Colonic mucosa (tissue), 4 donors: ENCODE data around the gene KIAA1217. TPM values are rescaled to one million over a fixed set of nuclear protein-coding genes. Genes with fewer than 3 reads are reported as not detected.

Source experiments
- DNase-seq: peaks from one replicate; pipeline ENCODE4 v3.0.0-alpha.2; 2020
- H3K27ac ChIP-seq: fragments of 200-600 bp; one replicate; pipeline ENCODE4 v1.8.0; 2021
- H3K27me3 ChIP-seq: fragments of 200-600 bp; one replicate; pipeline ENCODE4 v1.8.0; 2021
- H3K36me3 ChIP-seq: fragments of 200-600 bp; one replicate; pipeline ENCODE4 v1.8.0; 2021
- H3K4me1 ChIP-seq: fragments of 200-600 bp; one replicate; pipeline ENCODE4 v1.8.0; 2021; ENCODE audit warnings: mild to moderate bottlenecking
- H3K4me3 ChIP-seq: fragments of 200-600 bp; one replicate; pipeline ENCODE4 v1.8.0; 2021
- H3K9ac ChIP-seq, 2 donors: one replicate each; pipeline ENCODE4 v1.7.0; 2013; ENCODE audit warnings: control low read depth in 2 of 2, low read depth in 2 of 2, low read length in 2 of 2
- H3K9me3 ChIP-seq: fragments of 200-600 bp; one replicate; pipeline ENCODE4 v1.8.0; 2021
- CTCF ChIP-seq: fragments of 200-600 bp; IDR thresholded peaks from one replicate; pipeline ENCODE4 v1.8.0; 2022; ENCODE audit warnings: antibody characterized with exemption, mild to moderate bottlenecking
- intact Hi-C: fragments of 100-400 bp; cut with DNase I; formaldehyde crosslinking; loops from one replicate; pipeline ENCODE4 v1.14.1; 2022
- total RNA-seq, 2 donors: library from RNA; stranded (reverse); fragmentation: NEBNext Ultra II Directional in 1 of 2; extraction: Animal tissue kit (Norgen Biotek cat#: 25700) in 1 of 2; gene quantifications; one replicate each; pipeline ENCODE4 v1.2.1, GENCODE V29; 2021
- donor health status: healthy.
- donor health status: DM: no; HTN: no; CAD: no.
- donor health status: DM: no; HTN: no; CAD: no.

Gene KIAA1217
- total RNA-seq = 10 to 100 TPM; 34.2 to 61.2 TPM

GRCh38 chr10:24208661-24209431 lies at the start of gene KIAA1217:
Gene KIAA1217 (plus strand): TSS chr10:24209138. CDS start chr10:24209194, 56 bp downstream.
- Histone ChIP-seq H3K4me3 (peak within 1 kb of the TSS; percentile 43), H3K27ac (peak within 1 kb of the TSS; percentile 65), H3K9me3 (no peaks in the 10 kb centered on the region), H3K4me1 (no peaks in the 10 kb centered on the region), H3K36me3 (no peaks in the 10 kb centered on the region), H3K9ac (peak within 1 kb of the TSS; percentile 38 to 79), H3K27me3 (no peaks in the 10 kb centered on the region)
- TF ChIP-seq CTCF = no peak
- peak; percentile 64 for DNase-seq
- intact Hi-C loops = no loop called here

- intact Hi-C loops = no loop called here
- TF ChIP-seq CTCF = no peak
- DNase-seq = no peak
Measured at GRCh38 chr10:24162206-24162985, 46.5 kb upstream of the KIAA1217 start.

GRCh38 chr10:24163485-24163884 lies 45.5 kb upstream of the KIAA1217 start:
- H3K36me3 ChIP-seq = no peaks in the 10 kb centered on the region
- H3K9me3 ChIP-seq = no peaks in the 10 kb centered on the region
- H3K27me3 ChIP-seq = no peaks in the 10 kb centered on the region
- intact Hi-C loops = no loop called here
- TF ChIP-seq CTCF = no peak
- H3K27ac ChIP-seq = no peak overlapping the region
- no peak overlapping the region for H3K9ac ChIP-seq
- no peak overlapping the region for H3K4me3 ChIP-seq
- no peak for DNase-seq
- H3K4me1 ChIP-seq = no peaks in the 10 kb centered on the region

More at GRCh38 chr10:24162206-24162985, 46.5 kb upstream of the KIAA1217 start:
- Histone ChIP-seq H3K36me3 (no peaks in the 10 kb centered on the region), H3K9ac (no peak overlapping the region), H3K4me3 (no peak overlapping the region), H3K9me3 (no peaks in the 10 kb centered on the region), H3K4me1 (no peaks in the 10 kb centered on the region), H3K27ac (no peak overlapping the region), H3K27me3 (no peaks in the 10 kb centered on the region)

- Histone ChIP-seq H3K4me1 (no peaks in the 10 kb centered on the region), H3K9me3 (no peaks in the 10 kb centered on the region), H3K36me3 (no peaks in the 10 kb centered on the region), H3K4me3 (no peak overlapping the region), H3K27ac (no peak overlapping the region), H3K27me3 (no peaks in the 10 kb centered on the region), H3K9ac (no peak overlapping the region)
- no peak for DNase-seq
- intact Hi-C loops = no loop called here
- TF ChIP-seq CTCF = no peak
Measured at GRCh38 chr10:24168258-24169170, 40.4 kb upstream of the KIAA1217 start.

- Histone ChIP-seq H3K4me1 (no peaks in the 10 kb centered on the region), H3K27ac (no peak overlapping the region), H3K36me3 (no peaks in the 10 kb centered on the region), H3K9ac (no peak overlapping the region), H3K9me3 (no peaks in the 10 kb centered on the region), H3K4me3 (no peak overlapping the region), H3K27me3 (no peaks in the 10 kb centered on the region)
- no peak for TF ChIP-seq CTCF
- DNase-seq = no peak
- intact Hi-C loops = no loop called here
Measured at GRCh38 chr10:24170199-24170598, 38.7 kb upstream of the KIAA1217 start.
